GM21529 (cell line): ENCODE data around the gene ANKRD62.

Source experiments
- ATAC-seq: cut with Tn5 transposase; IDR thresholded peaks from one replicate; pipeline ENCODE4 v1.9.1; 2021; ENCODE audit not compliant: unreplicated experiment

The ANKRD62 gene

DNA sequence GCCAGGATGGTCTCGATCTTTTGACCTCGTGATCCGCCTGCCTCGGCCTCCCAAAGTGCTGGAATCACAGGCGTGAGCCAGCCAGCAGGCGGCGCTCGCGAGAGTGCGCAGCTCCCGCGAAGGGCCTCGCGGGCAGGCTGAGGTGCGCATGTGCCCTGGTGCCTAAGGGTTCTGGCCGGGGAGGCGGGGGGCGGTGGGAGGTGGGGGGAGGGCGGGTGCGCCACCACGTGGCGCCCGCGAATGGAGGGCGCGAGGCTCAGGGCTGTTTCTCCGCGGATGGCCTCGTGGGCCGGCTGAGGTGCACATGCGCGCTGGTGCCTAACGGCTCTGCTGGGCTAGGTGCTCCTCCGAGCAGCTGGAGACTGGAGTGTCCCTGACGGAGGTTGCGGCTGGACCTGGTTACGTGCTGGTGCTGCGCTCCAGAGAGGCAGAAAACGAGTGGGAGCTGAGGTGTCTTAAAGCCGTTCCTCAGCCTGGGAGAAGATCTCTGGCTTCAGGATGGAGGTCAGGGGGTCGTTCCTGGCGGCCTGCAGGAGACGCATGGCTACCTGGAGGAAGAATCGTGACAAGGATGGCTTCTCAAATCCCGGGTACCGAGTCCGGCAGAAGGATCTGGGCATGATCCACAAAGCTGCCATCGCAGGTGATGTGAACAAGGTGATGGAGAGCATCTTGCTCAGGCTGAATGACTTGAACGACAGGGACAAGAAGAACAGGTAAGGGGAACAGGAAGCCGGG lies at the start of gene ANKRD62:
Gene ANKRD62 (plus strand): TSS at position 324 of the 738 bp plus-strand sequence. CDS start 175 bp downstream, at position 499.
- no peak for ATAC-seq

DNA sequence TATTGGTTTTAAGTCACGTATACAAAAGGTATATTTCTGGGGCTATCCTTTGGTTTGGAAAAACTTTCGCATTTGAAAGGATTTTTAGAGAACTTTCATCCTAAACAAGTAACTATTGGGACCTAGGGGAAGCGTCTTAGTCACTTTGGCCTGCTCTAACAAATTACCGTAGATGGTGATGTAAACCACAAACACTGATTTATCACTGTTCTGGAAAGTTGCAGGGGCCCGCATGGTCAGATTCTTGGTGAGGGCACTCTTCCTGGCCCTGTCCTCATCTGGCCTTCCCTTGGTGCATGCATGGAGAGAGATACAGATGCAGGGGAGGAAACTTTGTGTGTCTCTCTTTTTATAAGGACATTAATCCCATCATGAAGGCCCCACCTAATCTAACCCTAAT lies 49.1 kb upstream of the ANKRD62 start:
- ATAC-seq = no peak

- no peak for ATAC-seq
These were observed 47.4 kb upstream of the ANKRD62 start for GRCh38 chr18:12046046-12046750.

DNA sequence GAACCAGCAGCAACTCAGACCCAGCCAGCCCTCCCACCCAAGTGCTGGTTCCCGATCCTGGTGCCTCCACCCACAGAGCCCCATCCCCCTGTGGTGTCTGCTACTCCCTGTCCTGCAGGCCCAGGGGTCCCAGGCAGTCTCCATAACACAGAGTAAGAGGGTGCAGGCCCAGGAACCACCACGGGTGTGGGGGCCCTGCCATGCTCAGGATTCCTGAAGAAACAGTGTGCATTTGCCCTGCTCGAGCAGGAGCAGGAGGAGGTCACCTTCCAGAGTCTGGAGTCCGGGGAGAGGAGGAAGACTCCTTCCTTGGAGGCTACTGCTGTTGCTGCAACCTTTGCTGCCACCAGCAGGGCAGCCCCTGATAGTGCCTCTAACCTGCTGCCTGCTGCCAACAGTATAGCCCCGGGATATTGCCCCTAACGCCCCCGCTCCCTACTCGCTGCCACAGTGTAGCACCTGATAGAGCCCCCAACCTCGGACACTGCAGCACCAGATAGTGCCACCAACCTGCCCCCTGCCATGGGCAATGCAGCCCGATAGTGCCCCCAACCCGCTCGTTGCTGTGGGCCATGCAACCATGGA lies 46.8 kb upstream of the ANKRD62 start:
- ATAC-seq = no peak

DNA sequence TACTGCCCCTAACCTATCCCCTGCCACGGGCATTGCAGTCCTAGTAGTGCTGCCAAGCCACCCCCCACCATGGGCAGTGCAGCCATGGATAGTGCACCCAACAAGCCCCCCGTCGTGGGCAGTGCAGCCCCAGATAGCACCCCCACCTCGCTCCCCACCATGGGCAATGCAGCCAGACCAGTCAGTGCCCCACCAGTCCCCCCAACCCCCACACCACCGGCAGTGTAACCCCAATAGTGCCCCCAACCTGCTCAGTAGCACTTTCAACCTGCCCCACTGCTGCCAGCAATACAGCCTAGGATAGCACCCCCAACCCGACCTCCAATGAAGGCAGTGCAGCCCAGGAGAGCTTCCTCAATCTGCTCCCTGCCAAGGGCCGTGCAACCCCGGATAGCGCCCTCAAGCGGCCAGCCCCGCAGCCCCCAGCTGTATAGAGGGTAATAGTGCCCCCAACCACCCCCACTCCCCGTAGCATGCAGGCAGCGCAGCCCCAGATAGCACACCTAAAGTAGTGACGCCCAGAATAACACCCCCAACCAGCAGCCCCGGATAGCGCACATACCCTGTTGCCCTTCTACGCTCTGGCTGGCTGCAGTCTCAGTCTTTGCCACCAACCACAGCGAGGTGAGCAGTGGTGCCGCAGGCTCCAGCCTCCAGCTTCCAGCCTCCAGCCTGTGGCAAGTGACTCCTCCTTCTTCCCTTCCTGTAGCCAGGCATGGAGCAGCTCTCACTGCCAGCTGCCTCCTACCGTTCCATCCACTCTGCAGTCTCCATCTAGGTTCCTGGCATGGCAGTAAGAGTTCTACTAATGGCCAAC lies 45.4 kb upstream of the ANKRD62 start:
- no peak for ATAC-seq

DNA sequence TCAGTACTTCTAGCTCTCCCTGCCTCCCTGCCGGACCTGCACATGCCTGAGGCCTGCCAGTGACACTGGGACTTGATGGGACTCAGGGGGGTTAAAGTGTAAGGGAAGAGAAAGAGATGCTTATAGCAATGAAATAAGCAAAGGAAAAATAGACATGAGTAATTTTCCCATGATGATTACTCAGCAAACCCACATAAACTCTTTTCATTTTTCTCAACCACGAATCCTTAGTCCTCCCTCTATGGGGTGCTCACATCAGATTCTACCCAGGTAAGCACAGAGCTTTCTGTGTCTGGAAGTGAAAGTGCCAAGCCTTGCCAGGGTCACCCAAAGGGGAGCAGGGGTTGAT lies 44.8 kb upstream of the ANKRD62 start:
- no peak for ATAC-seq

DNA sequence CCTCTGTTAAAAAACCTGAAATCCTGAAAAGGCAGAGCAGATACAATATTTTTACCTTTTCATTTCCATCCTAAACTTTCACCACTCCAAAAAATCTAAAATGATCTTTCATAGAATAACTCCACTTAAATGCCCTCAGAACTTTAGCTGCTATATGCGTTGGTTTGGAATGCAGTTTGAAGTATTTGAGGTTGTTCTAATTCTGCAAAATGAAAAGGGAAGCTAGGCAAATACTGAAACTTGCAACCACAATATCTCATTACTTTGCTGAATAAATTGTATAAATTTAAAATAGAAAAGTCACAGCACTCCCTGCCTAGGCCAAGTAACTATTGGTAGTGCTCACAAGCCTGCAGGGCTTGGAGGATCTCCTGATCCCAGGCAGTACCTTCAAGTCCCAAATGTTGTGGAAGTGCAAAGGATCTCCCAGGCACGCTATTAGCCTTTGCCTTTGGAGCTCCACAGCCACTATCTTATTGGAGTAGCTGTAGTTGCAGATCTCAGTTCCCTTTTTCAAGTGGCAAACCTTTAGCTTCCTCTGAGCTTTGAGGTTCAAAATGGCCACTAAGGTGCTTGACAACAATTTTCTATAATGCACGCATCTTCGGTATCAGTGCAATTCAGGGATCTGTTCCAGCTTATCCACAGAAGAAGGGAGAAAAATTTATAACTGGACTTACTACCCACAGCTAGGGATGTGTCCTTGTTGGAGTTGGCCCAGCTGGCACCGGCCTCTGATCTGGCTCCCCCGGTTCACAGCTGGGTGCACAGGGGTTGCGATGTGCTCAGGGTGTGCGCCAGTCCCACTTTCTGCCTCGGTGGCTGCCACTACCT lies 43.4 kb upstream of the ANKRD62 start:
- ATAC-seq = peak; percentile 89

GRCh38 chr18:12052866-12053265 lies 40.8 kb upstream of the ANKRD62 start:
- no peak for ATAC-seq

GRCh38 chr18:12053289-12053688 lies 40.4 kb upstream of the ANKRD62 start:
- ATAC-seq = peak; percentile 57

DNA sequence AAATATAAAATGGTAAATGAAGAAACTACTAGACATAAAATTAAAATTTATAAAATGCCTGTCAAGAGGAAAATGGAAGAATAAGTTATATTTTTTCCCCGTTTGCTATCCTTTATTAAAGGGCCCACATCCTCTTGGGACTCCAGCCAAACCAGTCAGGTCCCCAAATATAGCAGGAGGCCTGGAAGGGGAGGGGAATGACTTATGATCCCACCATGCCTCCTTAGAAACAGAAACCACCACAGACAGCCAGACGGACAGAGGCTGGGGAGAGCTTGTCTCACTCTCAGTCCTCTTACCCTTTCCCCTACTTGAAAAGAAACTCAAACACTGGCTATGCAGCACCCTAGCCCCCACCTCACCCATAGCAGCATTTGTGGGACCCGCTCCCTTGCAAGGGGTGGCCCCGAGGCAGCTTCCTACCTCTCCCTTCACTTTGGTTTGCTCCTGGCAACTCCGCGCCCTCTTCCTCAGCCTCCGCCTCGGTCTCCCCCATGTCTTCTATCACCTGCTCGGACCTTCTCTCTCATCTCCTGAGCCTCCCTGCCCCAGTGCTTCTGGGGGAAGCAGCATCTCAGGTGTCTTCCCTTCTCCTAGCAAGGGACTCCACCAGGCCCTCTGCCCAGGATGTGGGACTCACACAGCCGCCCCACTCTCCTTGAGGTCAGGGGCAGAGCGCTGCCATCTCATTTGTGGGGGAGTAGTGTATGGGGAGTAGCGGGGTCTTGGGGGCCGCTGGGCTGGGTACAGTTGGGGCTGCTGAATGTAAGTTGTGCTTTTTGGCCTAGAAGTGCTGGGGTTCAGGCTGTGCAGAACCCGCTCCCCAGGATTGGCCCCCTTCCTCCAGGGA lies 37.4 kb upstream of the ANKRD62 start:
- no peak for ATAC-seq

DNA sequence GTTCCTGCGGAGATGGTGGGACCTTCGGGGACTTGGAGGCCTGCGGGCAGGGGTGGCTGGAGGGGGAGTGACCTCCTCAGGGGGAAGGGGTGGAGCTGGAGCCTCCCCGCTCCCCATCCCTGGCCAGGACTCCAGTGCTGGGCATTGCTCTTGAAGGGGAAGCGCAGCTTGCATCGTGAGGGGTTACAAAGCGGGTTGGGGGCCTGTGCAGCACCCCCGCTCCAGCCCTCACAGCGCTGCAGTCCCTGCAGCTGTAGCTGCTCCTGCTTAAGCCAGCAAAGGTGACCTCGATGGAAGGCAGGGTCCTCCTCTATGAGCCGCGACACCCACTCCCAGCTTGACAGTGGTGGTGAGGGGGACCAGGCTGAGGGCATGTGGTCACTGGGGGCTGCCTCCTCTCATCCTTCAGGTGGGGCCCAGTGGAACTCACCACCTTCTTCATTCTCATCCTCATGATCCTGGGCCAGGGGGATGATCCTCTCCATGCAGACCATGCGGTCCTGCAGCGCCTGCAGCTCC lies 36.7 kb upstream of the ANKRD62 start:
- no peak for ATAC-seq

DNA sequence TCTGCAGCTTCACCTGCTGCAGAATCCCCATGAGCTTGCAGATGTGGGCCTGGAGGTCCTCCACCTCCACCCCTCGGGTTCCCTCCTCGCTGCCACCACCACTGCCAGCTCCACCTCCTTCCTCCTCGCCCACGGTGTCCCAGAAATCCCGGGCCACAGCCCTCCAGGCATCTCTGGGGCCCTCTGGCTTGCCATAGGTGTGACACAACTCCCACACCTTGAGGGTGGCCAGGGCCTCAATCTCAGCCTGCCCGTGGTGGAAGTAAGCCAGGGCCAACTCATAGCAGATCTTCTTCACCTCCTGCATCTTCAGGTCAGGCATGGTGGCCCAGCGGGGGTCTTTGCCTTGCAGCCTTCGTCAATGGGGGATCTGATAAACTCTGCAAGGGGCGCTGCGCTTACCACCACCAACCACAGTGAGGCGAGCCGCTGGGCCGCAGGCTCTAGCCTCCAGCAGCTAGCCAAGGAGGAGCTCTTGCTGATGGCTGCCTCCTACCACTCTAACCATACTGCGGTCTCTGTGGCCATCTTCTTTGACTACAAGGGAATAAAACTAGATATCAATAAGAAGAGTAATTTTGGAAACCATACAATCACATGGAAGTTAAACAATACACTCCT lies 36.1 kb upstream of the ANKRD62 start:
- no peak for ATAC-seq

GRCh38 chr18:12059334-12060181 lies 34.1 kb upstream of the ANKRD62 start:
- ATAC-seq = no peak

DNA sequence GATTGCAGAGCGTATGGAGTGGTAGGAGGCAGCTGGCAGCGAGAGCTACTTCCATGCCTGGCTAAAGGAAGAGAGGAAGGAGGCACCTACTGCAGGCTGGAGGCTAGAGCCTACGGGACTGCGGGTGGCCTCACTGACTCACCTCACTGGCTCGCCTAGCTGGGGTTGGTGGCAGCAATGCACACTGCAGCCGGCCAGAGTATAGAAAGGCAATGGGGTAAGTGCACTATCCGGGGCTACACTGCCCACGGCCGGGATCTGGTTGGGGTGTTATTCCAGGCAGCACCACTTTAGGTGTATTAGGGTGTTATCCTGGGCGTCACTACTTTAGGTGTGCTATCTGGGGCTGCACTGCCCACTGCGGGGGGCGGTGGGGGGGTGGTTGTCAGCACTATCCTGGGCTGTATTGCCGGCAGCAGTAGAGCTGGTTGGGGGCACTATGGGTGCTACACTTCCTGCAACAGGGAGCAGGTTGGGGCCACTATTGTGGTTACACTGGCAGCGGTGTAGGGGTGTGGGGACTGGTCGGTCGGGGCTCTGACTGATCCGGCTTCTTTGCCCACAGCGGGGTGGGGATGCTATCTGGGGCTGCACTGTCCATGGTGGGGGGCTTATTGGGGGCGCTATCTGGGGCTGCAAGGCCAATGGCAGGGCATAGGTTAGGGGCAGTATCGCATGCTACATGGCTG lies 33.3 kb upstream of the ANKRD62 start:
- no peak for ATAC-seq

- no peak for ATAC-seq
These were observed 32.0 kb upstream of the ANKRD62 start for GRCh38 chr18:12061685-12062084.

- no peak for ATAC-seq
These were observed 30.7 kb upstream of the ANKRD62 start for GRCh38 chr18:12062974-12063373.

DNA sequence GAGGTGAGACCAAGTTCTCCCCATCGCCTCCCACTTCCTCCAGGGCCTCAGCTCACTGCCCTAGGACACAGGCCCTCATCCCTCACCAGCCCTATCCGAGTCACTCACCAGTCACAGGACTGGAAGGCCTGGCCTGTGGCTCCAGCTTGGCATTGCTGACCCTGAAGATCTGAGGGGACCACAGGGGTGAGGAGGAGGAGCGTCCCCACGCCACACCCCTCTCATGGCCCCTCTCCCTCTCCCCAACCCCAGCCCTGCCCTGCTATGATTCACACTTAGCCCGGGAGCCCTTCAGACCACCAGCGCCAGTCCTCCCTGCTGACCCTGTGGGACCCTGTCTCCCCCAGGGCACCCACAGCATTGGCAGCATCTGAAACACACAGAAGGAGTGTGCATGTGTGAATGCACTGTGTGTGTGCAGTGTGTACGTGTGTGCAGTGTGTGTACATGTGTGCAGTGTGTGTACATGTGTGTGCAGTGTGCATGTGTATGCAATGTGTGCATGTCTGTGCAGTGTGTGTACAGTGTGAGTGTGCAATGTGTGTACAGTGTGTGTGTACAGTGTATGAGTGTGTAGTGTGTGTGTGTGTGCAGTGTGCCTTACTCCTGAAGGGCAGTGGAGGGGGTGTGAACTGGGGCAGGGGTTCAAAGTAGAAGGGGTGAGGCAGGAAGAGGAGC lies 29.4 kb upstream of the ANKRD62 start:
- no peak for ATAC-seq
